A549 treated with GW870086 at 1 μM for 4 hours (cell line): ENCODE results near the gene GOT2. TPM values are rescaled to one million over a fixed set of nuclear protein-coding genes. Genes with fewer than 3 reads are reported as not detected.

Experiments
- total RNA-seq: library from RNA; stranded (reverse); fragments of 200-300 nt; extraction: Qiagen RNA extraction; gene quantifications from 5 replicates; pipeline ENCODE4 v1.2.3, GENCODE V29; 2022; ENCODE audit warnings: low read depth

The GOT2 gene
- 167 to 186 TPM (median 179 TPM) in 5 replicates for total RNA-seq

DNA sequence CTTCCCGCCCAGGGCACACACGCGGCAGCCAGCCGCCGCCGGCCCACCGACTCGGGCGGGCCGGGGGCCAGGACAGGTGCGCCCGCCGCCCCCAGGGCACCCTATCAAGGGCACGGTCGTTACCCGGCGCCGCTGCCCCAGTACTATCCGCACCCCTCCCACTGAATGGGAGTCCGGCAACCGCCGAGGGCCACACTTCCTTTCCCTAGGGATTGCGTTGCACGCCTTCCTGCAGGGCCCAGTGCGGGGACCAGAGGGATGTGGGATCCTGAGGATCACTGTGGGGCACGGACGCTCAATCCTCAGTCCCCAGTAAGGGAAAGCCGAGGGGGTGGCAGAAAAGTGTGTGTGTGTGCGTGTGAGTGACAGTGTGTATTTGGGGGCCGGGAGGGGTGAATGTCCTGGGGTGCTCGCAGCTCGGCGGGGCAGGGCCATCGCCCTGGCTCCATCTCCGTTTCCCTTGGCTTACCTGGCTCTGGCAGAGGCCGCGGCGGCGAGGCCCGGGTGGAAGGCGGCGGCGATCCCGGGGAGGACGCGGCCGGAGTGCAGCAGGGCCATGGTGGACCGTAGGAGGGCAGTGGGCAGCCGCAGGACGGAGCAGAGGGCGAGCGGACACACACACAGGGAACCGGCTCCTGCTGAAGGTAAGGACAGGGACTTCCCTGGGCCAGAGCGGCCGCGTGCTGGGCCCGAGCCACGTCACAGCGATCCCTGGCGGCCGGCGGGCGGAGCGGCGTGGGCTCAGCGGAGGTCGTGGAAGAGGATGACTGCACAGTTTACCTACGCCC lies at the start of gene GOT2:
Gene GOT2, minus strand, starts transcription at position 646 of the 788 bp plus-strand sequence. Its CDS starts 88 bp downstream, at position 558.

DNA sequence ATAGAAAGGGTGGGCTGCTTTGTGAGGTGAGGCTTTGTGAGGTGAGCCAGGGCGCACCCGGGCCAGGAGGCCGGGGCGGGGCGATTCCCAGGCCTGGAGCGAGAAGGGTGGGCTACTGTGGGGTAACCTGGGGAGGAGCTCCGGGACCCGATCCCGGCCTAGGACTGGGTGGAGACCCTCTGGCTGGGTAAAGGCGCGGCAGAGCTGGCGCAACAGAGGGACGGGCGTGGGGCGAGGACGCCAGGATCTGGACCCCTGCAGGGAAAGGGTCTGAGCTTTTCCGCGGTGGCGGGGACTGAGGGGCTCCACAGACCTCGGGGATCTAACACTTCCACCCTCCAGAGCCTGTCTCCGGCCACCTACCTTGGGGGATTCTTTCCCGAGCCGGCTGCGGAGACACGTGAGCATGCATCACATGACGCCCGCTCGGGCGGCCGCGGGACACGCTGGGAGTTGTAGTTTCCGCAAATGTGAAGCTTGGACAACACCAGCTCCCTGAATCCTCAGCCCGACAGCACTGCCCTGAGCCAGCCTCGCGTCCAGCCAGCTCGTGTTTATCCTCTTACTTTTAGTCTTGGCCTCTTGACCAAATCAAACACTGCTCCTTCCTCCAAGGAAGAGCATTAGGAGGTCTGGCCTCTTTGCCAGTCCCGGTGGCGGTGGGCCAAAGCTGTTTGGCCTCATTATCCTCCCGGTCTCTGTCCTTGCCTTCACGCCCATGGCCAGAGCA lies 49.6 kb downstream of the GOT2 start, which contains the start of gene SLC38A7:
Gene SLC38A7, minus strand, starts transcription at position 417 of the 730 bp plus-strand sequence. CDS start 4,644 bp downstream, outside the sequence.

Other genes starting within 250 kb of the GOT2 start
- 26.7 to 33.0 TPM (median 31.0 TPM) in 5 replicates for gene NDRG4, start 234.2 kb downstream of the GOT2 start, total RNA-seq
- 11.3 to 16.2 TPM (median 13.5 TPM) in 5 replicates for gene SETD6, start 218.8 kb downstream of the GOT2 start, total RNA-seq
- gene CNOT1, start 104.5 kb downstream of the GOT2 start, total RNA-seq, result 118 to 157 TPM (median 127 TPM) in 5 replicates
- 17.0 to 20.4 TPM (median 17.9 TPM) in 5 replicates for gene SLC38A7, start 49.5 kb downstream of the GOT2 start, total RNA-seq